Naive thymus-derived CD8-positive, alpha-beta T cell (primary cell): ENCODE results near the gene TRAPPC12. TPM values are rescaled to one million over a fixed set of nuclear protein-coding genes. Genes with fewer than 3 reads are reported as not detected.
A peak's percentile ranks its signal among the peaks of the same experiment; 100 is the strongest.

Experiments used
- ATAC-seq, 2 donors: fragments of 150-1000 bp; cut with Tn5 transposase in 1 of 2; sonication (Bioruptor Pico), chemical (Tn5 transposase) in 1 of 2; 1 replicate in 1 of 2; 2 replicates in 1 of 2; pipeline ENCODE4 v1.10.0; 2021; ENCODE audit warnings: mild to moderate bottlenecking in 2 of 2, moderate library complexity in 2 of 2
- POLR2A ChIA-PET: fragments of 350-600 bp; sonication (Branson Sonifier 250); formaldehyde crosslinking; loops from one replicate; lab custom pipeline; 2021; ENCODE audit warnings: antibody characterized with exemption; lab: Charles Lee
- DNase-seq, 10 donors: peaks; one replicate each; pipeline versions ENCODE4 v3.0.0 to v3.0.0-alpha.2; 2020 to 2022
- H3K27ac Mint-ChIP-seq, 10 donors: one replicate each; pipeline ENCODE4 v1.8.0; 2020 to 2022; ENCODE audit warnings: mild to moderate bottlenecking in 10 of 10, mixed read lengths in 10 of 10, moderate library complexity in 4 of 10, inconsistent platforms in 1 of 10
- H3K27me3 Mint-ChIP-seq, 5 donors: one replicate each; pipeline ENCODE4 v1.8.0; 2021 to 2022; ENCODE audit warnings: mixed read lengths in 5 of 5
- H3K36me3 Mint-ChIP-seq, 3 donors: one replicate each; pipeline ENCODE4 v1.8.0; 2020 to 2022; ENCODE audit warnings: mixed read lengths in 3 of 3, mild to moderate bottlenecking in 2 of 3, inconsistent platforms in 1 of 3
- H3K4me1 Mint-ChIP-seq, 4 donors: one replicate each; pipeline ENCODE4 v1.8.0; 2021 to 2022; ENCODE audit warnings: mixed read lengths in 4 of 4
- H3K4me3 Mint-ChIP-seq, 10 donors: one replicate each; pipeline ENCODE4 v1.8.0; 2020 to 2022; ENCODE audit warnings: mild to moderate bottlenecking in 10 of 10, mixed read lengths in 10 of 10, moderate library complexity in 6 of 10, inconsistent platforms in 1 of 10
- H3K9me3 Mint-ChIP-seq, 9 donors: one replicate each; pipeline ENCODE4 v1.8.0; 2020 to 2022; ENCODE audit warnings: mixed read lengths in 9 of 9, mild to moderate bottlenecking in 3 of 9, inconsistent platforms in 1 of 9, moderate library complexity in 1 of 9
- polyA plus RNA-seq, 3 donors: library from polyadenylated mRNA; unstranded; fragments of 300-500 nt; fragmentation: Illumina TruSeq; gene quantifications; one replicate each; pipeline ENCODE4 v1.2.3, GENCODE V29; 2021
- total RNA-seq, 8 experiments: library from RNA in 2 of 8; stranded (reverse) in 2 of 8; gene quantifications; one replicate each; pipeline ENCODE4 v1.2.3 and lab custom pipeline; 2021 to 2026

Gene TRAPPC12
- total and polyA plus RNA-seq, 5 experiments from 2014 or later = 23.8 to 162 (median 44.0) TPM

GRCh38 chr2:3398857-3399256 lies 19.4 kb downstream of the TRAPPC12 start:
- ATAC-seq (no peak), DNase-seq (no peak)
- peaks cover 6 to 37% (median 17%) of the 10 kb centered on the region in 4 donors for H3K4me1 Mint-ChIP-seq
- H3K9me3 Mint-ChIP-seq = peaks cover 0 to 37% (median 15%) of the 10 kb centered on the region in 9 donors
- POLR2A ChIA-PET = no interaction called here
- no peak overlapping the region for H3K4me3 Mint-ChIP-seq
- H3K27me3 Mint-ChIP-seq = no peaks in the 10 kb centered on the region
- H3K36me3 Mint-ChIP-seq = peaks cover 27 to 84% (median 57%) of the 10 kb centered on the region in 3 donors
- peak overlapping the region in 1 of 10 donors; percentile 76 for H3K27ac Mint-ChIP-seq

GRCh38 chr2:3399381-3399780 lies 19.9 kb downstream of the TRAPPC12 start:
- no peak for ATAC-seq
- peak overlapping the region in 1 of 10 donors; percentile 76 for H3K27ac Mint-ChIP-seq
- no peaks in the 10 kb centered on the region for H3K27me3 Mint-ChIP-seq
- no peak for DNase-seq
- peaks cover 27 to 84% (median 58%) of the 10 kb centered on the region in 3 donors for H3K36me3 Mint-ChIP-seq
- peaks cover 0 to 37% (median 15%) of the 10 kb centered on the region in 9 donors for H3K9me3 Mint-ChIP-seq
- H3K4me3 Mint-ChIP-seq = no peak overlapping the region
- H3K4me1 Mint-ChIP-seq = peaks cover 7 to 40% (median 21%) of the 10 kb centered on the region in 4 donors
- POLR2A ChIA-PET = no interaction called here

- ATAC-seq (no peak), DNase-seq (no peak)
- no peaks in the 10 kb centered on the region for H3K27me3 Mint-ChIP-seq
- no peak overlapping the region for H3K4me3 Mint-ChIP-seq
- POLR2A ChIA-PET = no interaction called here
- peaks cover 10 to 43% (median 22%) of the 10 kb centered on the region in 4 donors for H3K4me1 Mint-ChIP-seq
- H3K27ac Mint-ChIP-seq = no peak overlapping the region
- peaks cover 0 to 35% (median 15%) of the 10 kb centered on the region in 9 donors for H3K9me3 Mint-ChIP-seq
- peaks cover 25 to 84% (median 56%) of the 10 kb centered on the region in 3 donors for H3K36me3 Mint-ChIP-seq
Measured at GRCh38 chr2:3399829-3400228, 20.3 kb downstream of the TRAPPC12 start.

GRCh38 chr2:3403587-3404334 lies 24.3 kb downstream of the TRAPPC12 start:
- Mint-ChIP-seq H3K27ac (no peak overlapping the region), H3K36me3 (peaks cover 7 to 73% (median 24%) of the 10 kb centered on the region in 3 donors), H3K4me3 (no peak overlapping the region), H3K9me3 (peaks cover 0 to 1% (median 0%) of the 10 kb centered on the region in 9 donors), H3K4me1 (peaks cover 12 to 44% (median 24%) of the 10 kb centered on the region in 4 donors), H3K27me3 (no peaks in the 10 kb centered on the region)
- POLR2A ChIA-PET = no interaction called here
- DNase-seq = no peak
- ATAC-seq = no peak

- Mint-ChIP-seq H3K4me3 (no peak overlapping the region), H3K4me1 (peaks cover 12 to 44% (median 23%) of the 10 kb centered on the region in 4 donors), H3K9me3 (no peaks in the 10 kb centered on the region), H3K36me3 (peaks cover 7 to 73% (median 20%) of the 10 kb centered on the region in 3 donors), H3K27me3 (no peaks in the 10 kb centered on the region), H3K27ac (no peak overlapping the region)
- POLR2A ChIA-PET = no interaction called here
- no peak for DNase-seq
- ATAC-seq = no peak
Measured at GRCh38 chr2:3404349-3404894, 24.9 kb downstream of the TRAPPC12 start.

- Mint-ChIP-seq H3K27ac (peak overlapping the region in 1 of 10 donors; percentile 75), H3K27me3 (no peaks in the 10 kb centered on the region), H3K9me3 (no peaks in the 10 kb centered on the region), H3K36me3 (peaks cover 7 to 78% (median 20%) of the 10 kb centered on the region in 3 donors), H3K4me3 (no peak overlapping the region), H3K4me1 (peaks cover 15 to 44% (median 25%) of the 10 kb centered on the region in 4 donors)
- DNase-seq (no peak), ATAC-seq (no peak)
- POLR2A ChIA-PET = no interaction called here
Measured at GRCh38 chr2:3405307-3405706, 25.8 kb downstream of the TRAPPC12 start.

- Mint-ChIP-seq H3K4me3 (no peak overlapping the region), H3K27ac (peak overlapping the region in 1 of 10 donors; percentile 75), H3K4me1 (peaks cover 14 to 43% (median 20%) of the 10 kb centered on the region in 4 donors), H3K9me3 (no peaks in the 10 kb centered on the region), H3K27me3 (no peaks in the 10 kb centered on the region), H3K36me3 (peaks cover 7 to 78% (median 20%) of the 10 kb centered on the region in 3 donors)
- ATAC-seq (no peak), DNase-seq (no peak)
- POLR2A ChIA-PET = interaction anchor here (1.3 kb wide), 1 partner anchor 9 kb away, joined by 3 read pairs; no protein-coding TSS in a partner anchor
Measured at GRCh38 chr2:3405876-3406275, 26.4 kb downstream of the TRAPPC12 start.

- Mint-ChIP-seq H3K4me1 (peaks cover 14 to 48% (median 20%) of the 10 kb centered on the region in 4 donors), H3K27ac (peak overlapping the region in 1 of 10 donors; percentile 47), H3K27me3 (no peaks in the 10 kb centered on the region), H3K36me3 (peaks cover 7 to 79% (median 20%) of the 10 kb centered on the region in 3 donors), H3K9me3 (no peaks in the 10 kb centered on the region), H3K4me3 (no peak overlapping the region)
- POLR2A ChIA-PET = interaction anchor here (1.3 kb wide), 1 partner anchor 10 kb away, joined by 3 read pairs; no protein-coding TSS in a partner anchor
- DNase-seq (no peak), ATAC-seq (no peak)
Measured at GRCh38 chr2:3406501-3406900, 27.0 kb downstream of the TRAPPC12 start.

GRCh38 chr2:3408781-3409180 lies 29.3 kb downstream of the TRAPPC12 start:
- peak overlapping the region in 2 of 10 donors; percentile 20 to 69 for H3K27ac Mint-ChIP-seq
- H3K4me3 Mint-ChIP-seq = no peak overlapping the region
- no peaks in the 10 kb centered on the region for H3K9me3 Mint-ChIP-seq
- H3K4me1 Mint-ChIP-seq = peaks cover 15 to 48% (median 22%) of the 10 kb centered on the region in 4 donors
- no peak for ATAC-seq
- no peaks in the 10 kb centered on the region for H3K27me3 Mint-ChIP-seq
- H3K36me3 Mint-ChIP-seq = peaks cover 7 to 63% (median 11%) of the 10 kb centered on the region in 3 donors
- POLR2A ChIA-PET = no interaction called here
- no peak for DNase-seq

GRCh38 chr2:3409627-3410170 lies 30.2 kb downstream of the TRAPPC12 start:
- H3K9me3 Mint-ChIP-seq = no peaks in the 10 kb centered on the region
- ATAC-seq (no peak), DNase-seq (no peak)
- peaks cover 3 to 63% (median 7%) of the 10 kb centered on the region in 3 donors for H3K36me3 Mint-ChIP-seq
- peak overlapping the region in 2 of 10 donors; percentile 22 to 80 for H3K27ac Mint-ChIP-seq
- H3K4me3 Mint-ChIP-seq = no peak overlapping the region
- POLR2A ChIA-PET = no interaction called here
- no peaks in the 10 kb centered on the region for H3K27me3 Mint-ChIP-seq
- H3K4me1 Mint-ChIP-seq = peaks cover 11 to 39% (median 16%) of the 10 kb centered on the region in 4 donors

GRCh38 chr2:3411103-3411502 lies 31.6 kb downstream of the TRAPPC12 start:
- Mint-ChIP-seq H3K4me3 (no peak overlapping the region), H3K27ac (peak overlapping the region in 4 of 10 donors; percentile 22 to 78 (median 64)), H3K36me3 (peaks cover 3 to 64% (median 3%) of the 10 kb centered on the region in 3 donors), H3K27me3 (no peaks in the 10 kb centered on the region), H3K9me3 (no peaks in the 10 kb centered on the region), H3K4me1 (peaks cover 9 to 39% (median 12%) of the 10 kb centered on the region in 4 donors)
- no peak for ATAC-seq
- POLR2A ChIA-PET = no interaction called here
- DNase-seq = no peak

- no peak for DNase-seq
- H3K4me3 Mint-ChIP-seq = no peak overlapping the region
Measured at GRCh38 chr2:3413697-3414096, 34.2 kb downstream of the TRAPPC12 start.

More at GRCh38 chr2:3413697-3414096, 34.2 kb downstream of the TRAPPC12 start:
- Mint-ChIP-seq H3K36me3 (peaks cover 0 to 67% (median 3%) of the 10 kb centered on the region in 3 donors), H3K4me1 (peaks cover 7 to 40% (median 15%) of the 10 kb centered on the region in 4 donors), H3K9me3 (no peaks in the 10 kb centered on the region), H3K27ac (peak overlapping the region in 3 of 10 donors; percentile 11 to 66 (median 25)), H3K27me3 (no peaks in the 10 kb centered on the region)
- POLR2A ChIA-PET = no interaction called here
- no peak for ATAC-seq
